ENCODE data around the gene KCNS1.

The KCNS1 gene

DNA sequence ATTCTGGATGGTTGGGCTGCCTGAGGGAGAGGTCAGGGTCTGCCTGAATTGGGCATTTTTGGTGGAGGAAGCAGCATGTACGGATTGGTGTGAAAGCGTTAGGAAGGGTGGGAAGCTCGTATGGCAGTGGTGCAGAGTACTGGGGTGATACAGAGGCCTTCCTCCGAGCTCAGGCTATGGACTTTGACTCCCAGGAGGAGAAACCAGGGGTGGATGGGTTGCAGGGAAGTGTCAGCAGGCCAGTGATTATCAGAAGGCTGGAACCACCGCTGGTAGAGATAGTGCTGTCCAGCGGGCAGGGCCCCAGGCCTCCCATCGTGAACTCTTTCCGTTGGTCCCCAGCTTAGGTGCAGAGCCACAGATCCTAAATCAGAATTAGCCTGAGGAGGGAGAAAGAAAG is 8.7 kb upstream of the KCNS1 start:
- no peak for DNase-seq

DNA sequence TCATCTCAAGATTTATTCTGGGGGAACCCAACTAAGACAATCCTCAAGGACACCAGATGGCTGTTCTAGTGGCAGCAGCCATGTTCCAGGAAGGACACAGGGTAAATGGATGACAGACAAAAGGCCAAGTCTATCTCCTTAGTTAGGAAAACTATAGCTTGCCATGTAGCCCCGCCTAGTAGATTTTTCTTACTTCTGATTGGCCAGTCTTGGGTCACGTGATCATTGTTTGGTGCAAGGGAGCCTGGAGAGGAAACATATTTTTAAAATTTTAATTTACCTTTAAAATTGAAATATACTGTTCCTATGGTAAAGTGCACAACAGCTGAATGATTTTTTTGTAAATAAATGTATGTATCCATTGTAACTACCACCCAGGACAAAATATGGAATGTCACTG is 4.4 kb upstream of the KCNS1 start:
- DNase-seq: no peak

- no peak for DNase-seq
Observed at GRCh38 chr20:45104786-45105185, 3.9 kb upstream of the KCNS1 start.

- DNase-seq: no peak
Observed at GRCh38 chr20:45103072-45103471, 2.1 kb upstream of the KCNS1 start.

DNA sequence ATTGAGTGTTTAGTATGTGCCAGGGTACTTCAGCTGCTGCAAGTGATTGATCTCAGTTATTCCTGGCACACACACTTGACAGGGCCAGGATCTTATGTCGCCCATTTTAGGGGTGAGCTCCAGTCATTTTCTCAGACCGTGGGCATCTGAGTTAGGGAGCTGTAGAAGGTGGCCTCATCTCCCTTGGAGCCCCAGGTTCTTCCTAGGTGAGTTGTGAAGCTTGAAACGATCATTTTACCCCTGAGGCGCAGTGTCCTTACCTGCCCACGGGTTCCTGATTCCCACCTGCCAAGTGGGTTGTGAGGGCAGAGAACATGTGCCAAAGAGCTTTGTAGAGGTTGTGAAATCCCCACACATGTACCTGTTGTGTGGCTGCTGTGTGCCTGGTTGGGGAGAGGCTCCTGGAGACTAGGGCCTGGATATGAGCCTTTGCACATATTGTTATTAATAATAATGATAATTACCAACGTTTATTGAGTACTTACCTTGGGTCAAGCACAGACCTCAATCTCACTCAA is 465 bp upstream of the KCNS1 start:
- DNase-seq: no peak

DNA sequence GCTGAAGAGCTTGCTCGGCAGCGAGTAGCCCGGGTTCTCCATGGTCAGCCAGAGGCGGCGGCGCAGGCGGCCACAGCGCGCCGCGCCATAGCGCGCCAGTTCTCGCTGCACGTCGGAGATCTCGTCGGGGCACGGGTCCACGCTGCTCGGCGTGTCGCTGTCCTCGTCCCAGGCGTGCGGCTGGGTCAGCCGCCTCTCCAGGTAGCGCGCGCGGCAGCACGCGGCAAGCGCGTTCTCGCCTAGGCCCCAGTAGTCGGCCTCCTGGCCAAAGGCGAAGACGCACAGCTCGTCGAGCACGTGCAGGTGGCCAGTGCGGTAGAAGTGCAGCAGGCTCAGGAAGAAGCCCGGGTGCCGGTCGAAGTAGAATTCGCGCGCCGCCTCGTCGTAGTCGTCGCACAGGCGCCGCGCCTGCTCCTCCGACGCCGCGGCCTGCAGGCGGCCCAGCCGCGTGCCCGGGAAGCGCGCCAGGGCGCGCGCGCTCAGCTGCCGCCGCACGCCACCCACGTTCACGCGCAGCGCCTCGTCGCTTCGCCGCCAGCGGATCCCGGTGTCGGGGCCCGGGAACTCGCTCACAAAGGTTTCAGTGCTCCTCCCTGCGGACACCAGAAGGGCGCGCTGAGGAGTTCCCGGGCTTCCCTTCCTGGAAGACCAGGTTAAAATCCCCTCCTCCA is 2.7 kb downstream of the KCNS1 start:
- DNase-seq: no peak

DNA sequence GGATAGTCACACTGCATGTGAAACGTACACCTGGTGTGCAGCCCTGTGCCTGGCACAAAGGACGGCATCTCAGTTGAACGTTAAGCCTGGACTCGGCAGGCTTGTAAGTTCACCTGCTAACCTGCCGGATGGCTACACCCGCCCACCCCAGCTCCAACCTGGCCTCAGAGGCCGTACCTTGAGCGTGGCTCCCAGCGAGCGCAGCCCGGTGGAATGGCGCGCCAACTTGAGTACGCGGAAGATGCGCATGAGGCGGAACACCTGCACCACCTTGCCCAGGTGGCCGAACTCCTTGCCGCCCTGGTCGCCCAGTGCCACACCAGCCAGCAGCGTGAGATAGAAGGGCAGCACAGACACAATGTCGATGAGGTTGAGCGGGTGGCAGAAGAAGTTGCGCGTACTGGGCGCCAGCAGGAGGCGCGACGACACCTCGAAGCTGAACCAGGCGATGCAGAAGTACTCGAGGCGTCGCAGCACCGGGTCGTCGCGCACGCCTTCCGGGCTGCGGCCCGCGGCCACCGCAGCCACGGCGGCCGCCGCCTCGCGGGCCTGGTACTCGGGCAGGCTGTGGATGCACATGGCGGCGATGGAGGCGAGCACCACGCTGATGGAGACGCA is 3.3 kb downstream of the KCNS1 start:
- DNase-seq: no peak

DNA sequence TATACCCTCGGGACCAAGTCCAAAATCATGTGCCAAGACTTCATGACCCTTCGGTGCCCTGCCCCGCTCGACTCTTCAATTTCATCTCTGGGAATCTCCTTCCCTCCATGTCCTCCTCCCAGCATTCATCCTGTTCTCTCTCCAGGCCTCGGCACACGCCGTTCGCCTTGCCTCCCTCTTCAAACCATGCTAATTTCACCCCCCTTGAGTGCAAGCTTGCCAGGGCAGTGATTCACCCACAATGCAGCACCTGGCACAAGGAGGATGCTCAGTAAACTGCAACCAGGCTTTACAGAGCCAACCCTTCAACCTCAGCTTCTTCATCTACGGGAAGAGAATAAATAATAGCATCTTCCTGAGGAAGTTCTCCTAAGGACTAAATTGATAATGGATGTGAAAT is 4.1 kb downstream of the KCNS1 start:
- DNase-seq: no peak

DNA sequence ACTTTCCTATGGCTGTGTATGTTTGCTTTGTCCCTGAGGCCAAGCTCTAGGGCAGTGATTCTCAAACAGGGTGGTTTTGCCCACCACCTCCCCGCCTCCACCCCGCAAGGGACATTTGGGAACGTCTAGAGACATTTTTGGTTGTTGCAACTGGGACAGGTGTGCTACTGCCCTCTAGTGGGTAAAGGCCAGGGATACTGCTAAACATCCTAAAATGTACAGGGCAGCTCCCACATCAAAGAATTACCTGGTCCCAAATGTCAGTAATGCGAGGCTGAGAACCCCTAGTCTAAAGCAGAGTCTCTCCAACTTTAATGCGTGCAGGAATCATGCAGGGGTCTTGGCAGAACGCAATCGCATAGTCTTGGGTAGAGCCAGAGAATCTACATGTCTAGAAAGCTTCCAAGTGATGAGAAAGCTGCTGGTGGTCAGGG is 5.1 kb downstream of the KCNS1 start:
- DNase-seq: peak in 1 of 2 experiments; percentile 58

DNA sequence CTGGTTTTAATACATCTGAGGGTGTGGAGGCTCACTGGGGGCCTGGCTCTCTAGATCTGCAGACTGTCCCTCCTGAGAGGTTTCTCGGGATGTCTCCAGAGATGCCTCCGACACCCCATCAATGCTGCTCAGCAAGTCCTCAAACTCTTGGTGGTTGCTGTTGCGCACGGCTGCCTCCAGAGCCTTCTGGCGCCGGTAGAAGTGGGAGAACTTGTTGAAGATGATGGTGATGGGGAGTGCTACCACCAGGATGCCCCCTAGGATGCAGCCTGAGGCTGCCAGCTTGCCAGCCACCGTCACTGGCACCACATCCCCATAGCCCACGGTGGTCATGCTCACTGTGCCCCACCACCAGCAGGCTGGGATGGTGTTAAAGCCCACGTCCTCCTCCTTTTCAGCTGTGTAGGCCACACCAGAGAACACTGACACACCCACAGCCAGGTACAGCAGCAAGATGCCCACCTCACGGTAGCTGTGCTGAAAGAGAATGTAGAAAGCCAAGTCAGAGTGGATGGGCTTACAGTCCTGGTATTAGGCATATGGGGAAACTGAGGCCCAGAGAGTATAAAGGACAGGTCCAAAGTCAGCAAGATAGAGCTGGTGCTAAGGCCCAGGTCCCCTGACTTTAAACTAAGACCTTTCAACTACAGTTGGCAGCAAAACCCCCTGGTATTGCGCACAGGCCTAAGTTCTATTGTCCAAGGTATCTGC is 5.9 kb downstream of the KCNS1 start:
- no peak for DNase-seq

- no peak for DNase-seq
Observed at GRCh38 chr20:45094201-45094600, 6.7 kb downstream of the KCNS1 start.

DNA sequence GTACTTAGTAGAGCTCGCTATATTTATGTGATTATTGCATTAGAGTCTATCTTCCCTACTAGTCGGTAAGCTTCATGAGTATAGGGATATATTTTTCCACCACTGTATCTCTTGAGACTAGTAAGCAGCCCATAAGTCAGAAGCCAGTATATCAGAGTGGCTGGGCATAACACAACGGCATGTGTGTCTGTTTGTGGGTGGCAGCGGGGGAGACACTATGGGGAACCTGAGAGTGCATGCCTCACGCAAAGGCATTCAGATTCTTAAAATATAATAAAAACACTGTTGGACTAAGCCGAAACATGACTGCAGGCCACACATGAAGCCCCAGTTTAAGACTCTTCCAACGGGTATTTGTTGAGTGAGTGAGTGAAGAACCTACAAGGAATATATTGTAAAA is 8.0 kb downstream of the KCNS1 start:
- DNase-seq: no peak

DNA sequence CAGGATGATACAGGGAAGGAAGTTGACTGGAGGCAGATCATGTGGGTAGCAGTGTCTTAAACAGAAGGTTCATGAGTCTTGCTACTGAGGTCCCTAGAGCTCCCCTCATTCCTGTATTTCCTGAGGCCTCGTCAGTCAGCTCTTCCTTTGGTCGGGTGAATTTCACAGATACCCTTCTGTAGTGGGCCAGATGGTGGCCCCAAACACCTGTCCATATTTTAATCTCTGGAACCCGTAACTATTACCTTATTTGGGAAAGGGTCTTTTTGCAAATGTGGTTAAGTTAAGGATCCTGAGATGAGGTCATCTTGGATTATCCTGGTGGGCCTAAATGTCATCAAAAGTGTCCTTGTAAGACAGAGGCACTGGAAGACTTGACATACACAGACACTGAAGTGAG is 9.6 kb downstream of the KCNS1 start:
- DNase-seq: no peak

GRCh38 chr20:45090481-45090880 is 10.4 kb downstream of the KCNS1 start:
- DNase-seq: no peak

DNA sequence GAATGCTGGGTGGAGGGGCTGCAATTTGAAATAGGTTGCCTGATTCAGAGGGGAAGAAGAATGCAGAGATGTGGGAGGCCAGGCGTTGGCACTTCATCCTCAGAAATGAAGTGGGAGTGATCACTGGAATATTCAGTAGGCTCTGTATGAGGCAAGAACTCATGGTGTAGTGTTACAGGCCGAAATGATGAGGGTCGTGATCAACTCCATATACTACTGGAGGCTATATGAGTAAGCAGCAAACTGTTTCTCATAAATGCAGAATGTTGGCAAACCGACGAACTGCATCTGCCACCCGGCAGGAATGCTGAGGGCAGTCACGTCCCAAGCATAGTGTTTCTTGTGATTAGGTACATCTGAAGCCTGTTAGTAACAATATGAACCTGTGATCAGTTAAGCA is 12.7 kb downstream of the KCNS1 start:
- peak in 1 of 2 experiments; percentile 56 for DNase-seq

DNA sequence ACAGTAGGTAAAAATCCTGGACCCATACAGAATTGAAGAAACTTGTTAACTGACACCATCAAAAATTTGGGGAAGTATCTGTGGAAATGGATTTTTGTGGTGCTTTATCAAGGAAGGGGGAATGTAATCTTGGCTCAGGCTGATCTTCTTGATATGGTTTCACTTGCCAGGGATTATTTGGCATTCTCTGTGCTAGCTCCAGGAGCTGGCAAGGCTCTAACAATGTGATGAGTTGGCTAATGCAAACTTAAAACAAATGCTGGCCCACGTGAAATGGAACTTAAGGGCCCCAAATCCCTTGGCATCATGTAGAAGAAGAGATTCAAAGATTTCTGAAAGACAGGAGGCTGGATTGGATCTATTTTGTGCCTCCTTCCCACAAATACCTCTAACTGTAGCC is 13.1 kb downstream of the KCNS1 start:
- DNase-seq: no peak

DNA sequence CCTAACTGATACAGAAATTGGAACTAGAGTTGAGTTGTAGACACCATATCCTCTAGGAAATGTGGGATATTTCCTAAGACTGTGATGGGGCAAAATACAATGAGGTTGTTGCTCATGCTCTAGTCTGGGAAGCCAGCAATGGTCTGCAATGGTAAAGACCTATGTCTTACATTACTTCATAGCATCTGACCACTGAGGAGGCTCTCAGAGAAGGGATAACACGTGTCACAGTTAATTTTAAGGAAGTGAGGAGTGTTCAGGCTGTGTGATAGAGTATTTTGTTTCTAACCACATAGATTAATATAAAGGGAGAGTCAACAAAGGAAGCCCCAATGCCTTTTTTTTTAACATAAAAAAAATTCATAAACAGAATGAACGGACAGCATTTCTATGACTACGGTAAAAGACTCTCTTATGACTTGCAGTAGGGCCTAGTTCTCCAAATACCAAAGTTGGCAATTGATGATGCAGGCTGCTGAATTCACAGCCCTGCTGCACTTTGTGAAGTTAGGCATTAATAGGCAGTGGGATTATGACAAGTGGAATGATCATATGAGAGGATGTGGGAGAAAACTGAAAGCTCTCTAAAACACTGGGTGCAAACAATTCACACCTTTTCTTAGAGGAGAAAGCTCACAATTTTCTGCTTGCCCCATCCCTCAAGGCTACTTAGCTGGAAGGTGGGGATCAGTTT is 13.7 kb downstream of the KCNS1 start:
- DNase-seq: no peak

GRCh38 chr20:45085867-45086266 is 15.1 kb downstream of the KCNS1 start:
- no peak for DNase-seq

- no peak for DNase-seq
Observed at GRCh38 chr20:45085289-45085688, 15.6 kb downstream of the KCNS1 start.

DNA sequence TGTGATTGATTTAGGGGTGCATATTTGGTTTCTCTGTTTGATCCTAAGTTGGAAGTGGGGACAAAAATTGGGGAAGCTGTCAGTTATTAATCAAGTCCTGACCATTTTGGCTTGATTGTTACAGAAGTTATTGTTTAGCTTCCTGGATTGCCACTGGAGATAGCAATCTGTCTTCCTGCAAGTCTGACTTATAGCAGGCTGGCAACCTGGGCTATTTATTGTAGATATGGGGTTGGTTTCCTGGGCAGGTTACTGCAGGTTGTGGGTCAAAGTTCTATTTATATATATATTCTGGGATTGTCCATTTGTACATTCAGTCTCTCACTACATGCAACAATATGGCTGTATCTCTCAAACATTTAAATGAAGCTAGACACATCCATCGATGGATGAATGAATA is 17.8 kb downstream of the KCNS1 start:
- DNase-seq: no peak

GRCh38 chr20:45082468-45082867 is 18.5 kb downstream of the KCNS1 start:
- DNase-seq: no peak

DNA sequence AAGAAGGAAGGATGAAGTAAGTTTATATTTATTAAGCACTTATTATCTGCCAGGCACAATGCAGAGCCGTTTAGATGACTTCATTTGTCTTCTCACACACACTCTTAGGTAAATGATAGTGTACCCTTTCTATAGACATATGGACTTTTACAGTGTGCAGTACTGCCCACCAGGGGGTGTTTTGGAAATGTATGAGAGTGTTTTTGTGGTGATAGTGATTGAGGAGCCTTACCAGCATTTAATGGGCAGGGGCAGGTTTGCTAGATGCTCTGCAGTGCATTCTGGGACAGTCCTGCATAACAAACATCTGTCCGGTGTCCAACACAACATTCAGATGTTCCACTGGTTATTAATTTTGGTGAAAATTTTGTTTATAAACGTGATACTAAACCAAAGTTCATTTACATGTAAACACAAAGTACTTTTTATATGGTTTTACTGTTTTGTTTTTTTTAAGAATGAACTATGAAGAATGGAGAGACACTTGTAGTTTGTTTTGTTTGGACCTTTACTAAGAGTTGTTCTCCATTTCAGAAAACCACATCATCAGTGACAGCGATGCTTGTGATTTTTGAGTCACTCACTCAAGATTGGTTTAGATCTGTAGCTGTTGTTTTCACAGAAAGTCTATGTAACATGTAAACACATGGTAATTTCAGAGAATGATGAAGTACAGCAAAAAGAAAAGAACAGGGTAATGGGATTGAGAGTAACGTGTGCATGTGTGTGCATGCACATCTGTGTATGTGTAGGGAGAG is 19.9 kb downstream of the KCNS1 start:
- DNase-seq: no peak

DNA sequence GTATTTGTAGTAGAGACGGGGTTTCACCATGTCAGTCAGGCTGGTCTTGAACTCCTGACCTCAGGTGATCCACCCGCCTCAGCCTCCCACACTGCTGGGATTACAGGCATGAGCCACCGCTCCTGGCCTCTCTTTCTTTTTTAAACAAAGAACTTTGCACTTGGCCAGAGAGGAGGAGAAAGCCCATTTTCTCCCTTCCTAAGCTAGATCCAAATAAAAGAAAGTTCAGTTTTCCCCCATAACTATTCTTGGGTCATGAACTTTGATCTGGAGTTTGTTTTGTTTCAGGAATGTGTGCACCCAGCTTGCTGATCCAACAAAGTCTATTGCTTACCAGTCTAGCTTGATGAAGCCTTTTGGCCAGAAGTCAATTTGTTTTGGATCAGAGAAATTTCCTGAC is 23.4 kb downstream of the KCNS1 start:
- DNase-seq: no peak

Measured in SW 1271 (cell line).